ENCODE results near the gene CTAG2. TPM values are rescaled to one million over a fixed set of nuclear protein-coding genes. Genes with fewer than 3 reads are reported as not detected.
"Not testable (repeated sequence)": the region's sequence is repeated elsewhere in the genome, so short reads cannot be mapped to it uniquely, and the experiment has no call there.

The CTAG2 gene
- total RNA-seq, 1 donor from 2014 or later: not detected

DNA sequence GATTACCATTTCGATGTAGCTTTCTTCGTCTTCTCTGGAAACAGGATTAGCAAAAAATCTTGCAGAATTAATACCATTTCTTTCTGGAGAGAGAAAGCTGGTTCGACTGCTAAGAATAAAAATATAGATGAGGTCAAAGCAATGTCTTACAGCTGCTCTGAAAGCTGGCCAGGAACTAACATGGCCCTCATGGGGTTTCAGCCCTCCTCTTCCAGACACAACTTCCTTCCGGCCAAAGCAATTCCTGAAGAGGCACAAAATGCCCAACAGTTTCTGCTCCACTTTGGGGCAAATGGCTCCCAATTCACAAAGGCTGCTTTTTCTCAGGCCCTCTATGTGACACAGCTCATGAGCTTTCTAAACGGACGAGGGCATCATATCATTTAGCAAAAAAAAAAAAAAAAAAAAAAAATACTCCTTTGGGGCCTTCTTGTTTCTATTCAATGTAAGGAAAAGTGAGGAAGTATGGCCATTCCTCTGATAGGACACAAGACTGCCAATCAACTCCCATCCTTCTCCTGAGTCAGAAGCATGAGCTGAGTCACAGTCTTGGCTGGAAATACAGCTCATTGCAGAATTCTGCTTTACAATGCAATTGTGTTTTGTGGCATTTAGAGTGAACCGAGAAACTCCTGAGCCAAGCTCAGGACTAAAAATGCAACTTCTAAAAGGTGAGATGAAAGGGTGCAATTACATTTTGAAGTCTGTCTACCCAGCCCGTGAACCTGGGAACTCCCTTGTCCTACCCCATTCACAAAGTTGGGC is 42.7 kb upstream of the CTAG2 start:
- H2AFZ ChIP-seq (ENCODE audit: low read depth, low read length): no peak overlapping the region
- H3K9ac ChIP-seq (ENCODE audit: low read length): no peak overlapping the region
- FAIRE-seq (peak; percentile 100), DNase-seq (ENCODE audit: low read depth) (peak; percentile 62)
- no peak overlapping the region for H3K4me3 Mint-ChIP-seq (ENCODE audit: unreplicated experiment)
- no peaks in the 10 kb centered on the region for H3K36me3 Mint-ChIP-seq (ENCODE audit: low read depth, unreplicated experiment)
- H3K4me3 ChIP-seq (ENCODE audit: insufficient read depth, low read depth, low read length): no peak overlapping the region
- no peaks in the 10 kb centered on the region for H3K79me2 ChIP-seq (ENCODE audit: insufficient read depth, low read length)
- peak overlapping the region; percentile 34 for H3K27ac Mint-ChIP-seq (ENCODE audit: unreplicated experiment)
- H3K27ac ChIP-seq (ENCODE audit: low read depth, low read length): no peak overlapping the region
- H3K36me3 ChIP-seq (ENCODE audit: insufficient read depth, low read length): no peaks in the 10 kb centered on the region
- no peaks in the 10 kb centered on the region for H4K20me1 ChIP-seq (ENCODE audit: insufficient read depth, low read length)
- H3K4me2 ChIP-seq (ENCODE audit: low read length): no peak overlapping the region
- no peaks in the 10 kb centered on the region for H3K9me3 Mint-ChIP-seq (ENCODE audit: unreplicated experiment)
- no peaks in the 10 kb centered on the region for H3K27me3 Mint-ChIP-seq (ENCODE audit: low read depth, unreplicated experiment)
- no peaks in the 10 kb centered on the region for H3K4me1 ChIP-seq (ENCODE audit: insufficient read depth, low read length)
- no peak for TF ChIP-seq EZH2 (IDR thresholded peaks at IDR 0.05; ENCODE audit: insufficient read depth, low read length)
- TF ChIP-seq, protein P1, sequence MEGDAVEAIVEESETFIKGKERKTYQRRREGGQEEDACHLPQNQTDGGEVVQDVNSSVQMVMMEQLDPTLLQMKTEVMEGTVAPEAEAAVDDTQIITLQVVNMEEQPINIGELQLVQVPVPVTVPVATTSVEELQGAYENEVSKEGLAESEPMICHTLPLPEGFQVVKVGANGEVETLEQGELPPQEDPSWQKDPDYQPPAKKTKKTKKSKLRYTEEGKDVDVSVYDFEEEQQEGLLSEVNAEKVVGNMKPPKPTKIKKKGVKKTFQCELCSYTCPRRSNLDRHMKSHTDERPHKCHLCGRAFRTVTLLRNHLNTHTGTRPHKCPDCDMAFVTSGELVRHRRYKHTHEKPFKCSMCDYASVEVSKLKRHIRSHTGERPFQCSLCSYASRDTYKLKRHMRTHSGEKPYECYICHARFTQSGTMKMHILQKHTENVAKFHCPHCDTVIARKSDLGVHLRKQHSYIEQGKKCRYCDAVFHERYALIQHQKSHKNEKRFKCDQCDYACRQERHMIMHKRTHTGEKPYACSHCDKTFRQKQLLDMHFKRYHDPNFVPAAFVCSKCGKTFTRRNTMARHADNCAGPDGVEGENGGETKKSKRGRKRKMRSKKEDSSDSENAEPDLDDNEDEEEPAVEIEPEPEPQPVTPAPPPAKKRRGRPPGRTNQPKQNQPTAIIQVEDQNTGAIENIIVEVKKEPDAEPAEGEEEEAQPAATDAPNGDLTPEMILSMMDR (IDR thresholded peaks at IDR 0.05; ENCODE audit: insufficient read depth, low read depth, low read length): no peak
- no peaks in the 10 kb centered on the region for H3K9me3 ChIP-seq (ENCODE audit: insufficient read depth, low read depth, low read length)
- no peaks in the 10 kb centered on the region for H3K27me3 ChIP-seq (ENCODE audit: insufficient read depth, low read length)
- peaks cover 5% of the 10 kb centered on the region for H3K4me1 Mint-ChIP-seq (ENCODE audit: low read depth, unreplicated experiment)

DNA sequence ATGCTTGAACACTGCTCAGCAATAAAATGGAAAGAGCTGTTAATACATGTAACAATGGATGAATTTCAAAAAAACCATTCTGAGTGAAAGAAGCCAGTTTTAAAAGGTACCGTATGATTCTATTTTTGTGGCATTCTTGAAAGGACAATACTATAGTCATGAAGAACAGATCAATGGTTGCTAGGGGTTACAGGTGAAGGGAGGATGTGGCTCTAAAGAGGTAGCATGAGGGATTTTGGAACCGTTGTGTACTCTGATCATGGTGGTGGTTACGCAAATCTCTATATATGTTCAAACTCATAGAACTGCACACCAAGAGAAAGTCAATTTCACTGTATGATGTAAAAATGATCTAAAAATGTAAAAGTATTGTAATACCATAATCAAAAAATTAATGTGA is 40.0 kb upstream of the CTAG2 start:
- TF ChIP-seq, protein P1 (IDR thresholded peaks at IDR 0.05; ENCODE audit: insufficient read depth, low read depth, low read length): no peak
- no peak for TF ChIP-seq EZH2 (IDR thresholded peaks at IDR 0.05; ENCODE audit: insufficient read depth, low read length)
- Mint-ChIP-seq H3K27ac (ENCODE audit: unreplicated experiment) (no peak overlapping the region), H3K9me3 (ENCODE audit: unreplicated experiment) (no peaks in the 10 kb centered on the region), H3K36me3 (ENCODE audit: low read depth, unreplicated experiment) (no peaks in the 10 kb centered on the region), H3K4me1 (ENCODE audit: low read depth, unreplicated experiment) (peaks cover 5% of the 10 kb centered on the region), H3K4me3 (ENCODE audit: unreplicated experiment) (no peak overlapping the region), H3K27me3 (ENCODE audit: low read depth, unreplicated experiment) (no peaks in the 10 kb centered on the region)
- Histone ChIP-seq H3K9ac (ENCODE audit: low read length) (no peak overlapping the region), H3K79me2 (ENCODE audit: insufficient read depth, low read length) (no peaks in the 10 kb centered on the region), H3K36me3 (ENCODE audit: insufficient read depth, low read length) (no peaks in the 10 kb centered on the region), H3K27ac (ENCODE audit: low read depth, low read length) (no peak overlapping the region), H2AFZ (ENCODE audit: low read depth, low read length) (no peak overlapping the region), H3K27me3 (ENCODE audit: insufficient read depth, low read length) (no peaks in the 10 kb centered on the region), H3K4me1 (ENCODE audit: insufficient read depth, low read length) (no peaks in the 10 kb centered on the region), H3K4me3 (ENCODE audit: insufficient read depth, low read depth, low read length) (no peak overlapping the region), H3K4me2 (ENCODE audit: low read length) (no peak overlapping the region), H4K20me1 (ENCODE audit: insufficient read depth, low read length) (no peaks in the 10 kb centered on the region), H3K9me3 (ENCODE audit: insufficient read depth, low read depth, low read length) (no peaks in the 10 kb centered on the region)
- DNase-seq (ENCODE audit: low read depth) (no peak), FAIRE-seq (peak; percentile 26)

DNA sequence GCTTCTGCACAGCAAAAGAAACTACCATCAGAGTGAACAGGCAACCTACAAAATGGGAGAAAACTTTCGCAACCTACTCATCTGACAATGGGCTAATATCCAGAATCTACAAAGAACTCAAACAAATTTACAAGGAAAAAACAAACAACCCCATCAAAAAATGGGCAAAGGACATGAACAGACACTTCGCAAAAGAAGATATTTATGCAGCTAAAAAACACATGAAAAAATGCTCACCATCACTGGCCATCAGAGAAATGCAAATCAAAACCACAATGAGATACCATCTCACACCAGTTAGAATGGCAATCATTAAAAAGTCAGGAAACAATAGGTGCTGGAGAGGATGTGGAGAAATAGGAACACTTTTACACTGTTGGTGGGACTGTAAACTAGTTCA is 37.1 kb upstream of the CTAG2 start:
- not testable (repeated sequence) for H3K36me3 Mint-ChIP-seq (ENCODE audit: low read depth, unreplicated experiment); H3K9ac ChIP-seq (ENCODE audit: low read length); H3K9me3 Mint-ChIP-seq (ENCODE audit: unreplicated experiment); H3K79me2 ChIP-seq (ENCODE audit: insufficient read depth, low read length); H3K4me2 ChIP-seq (ENCODE audit: low read length); H3K27me3 ChIP-seq (ENCODE audit: insufficient read depth, low read length); H3K9me3 ChIP-seq (ENCODE audit: insufficient read depth, low read depth, low read length); H3K27ac ChIP-seq (ENCODE audit: low read depth, low read length); H4K20me1 ChIP-seq (ENCODE audit: insufficient read depth, low read length); H3K4me3 ChIP-seq (ENCODE audit: insufficient read depth, low read depth, low read length); H3K4me1 Mint-ChIP-seq (ENCODE audit: low read depth, unreplicated experiment); H3K36me3 ChIP-seq (ENCODE audit: insufficient read depth, low read length); DNase-seq (ENCODE audit: low read depth); H2AFZ ChIP-seq (ENCODE audit: low read depth, low read length); H3K4me3 Mint-ChIP-seq (ENCODE audit: unreplicated experiment); H3K27me3 Mint-ChIP-seq (ENCODE audit: low read depth, unreplicated experiment); FAIRE-seq; H3K27ac Mint-ChIP-seq (ENCODE audit: unreplicated experiment); H3K4me1 ChIP-seq (ENCODE audit: insufficient read depth, low read length)

DNA sequence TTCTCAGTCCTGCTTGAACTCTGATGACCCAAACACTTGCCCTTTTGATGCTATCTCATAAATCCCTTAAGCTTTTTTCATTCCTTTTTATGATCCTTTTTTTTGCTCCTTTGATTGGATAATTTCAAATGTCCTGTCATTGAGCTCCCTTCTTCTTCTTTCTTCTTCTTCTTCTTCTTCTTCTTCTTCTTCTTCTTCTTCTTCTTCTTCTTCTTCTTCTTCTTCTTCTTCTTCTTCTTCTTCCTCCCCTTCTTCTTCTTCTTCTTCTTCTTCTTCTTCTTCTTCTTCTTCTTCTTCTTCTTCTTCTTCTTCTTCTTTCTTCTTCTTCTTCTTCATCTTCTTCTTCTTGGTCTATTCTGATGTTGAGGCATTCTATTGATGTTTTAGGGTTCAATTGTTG is 18.7 kb upstream of the CTAG2 start:
- H4K20me1 ChIP-seq (ENCODE audit: insufficient read depth, low read length); H3K9me3 Mint-ChIP-seq (ENCODE audit: unreplicated experiment); H3K4me3 ChIP-seq (ENCODE audit: insufficient read depth, low read depth, low read length); H3K36me3 Mint-ChIP-seq (ENCODE audit: low read depth, unreplicated experiment); H3K9ac ChIP-seq (ENCODE audit: low read length); H3K9me3 ChIP-seq (ENCODE audit: insufficient read depth, low read depth, low read length); H3K36me3 ChIP-seq (ENCODE audit: insufficient read depth, low read length); DNase-seq (ENCODE audit: low read depth); H3K4me2 ChIP-seq (ENCODE audit: low read length); H3K27me3 Mint-ChIP-seq (ENCODE audit: low read depth, unreplicated experiment); FAIRE-seq; H3K4me3 Mint-ChIP-seq (ENCODE audit: unreplicated experiment); H2AFZ ChIP-seq (ENCODE audit: low read depth, low read length); H3K27ac ChIP-seq (ENCODE audit: low read depth, low read length); H3K27me3 ChIP-seq (ENCODE audit: insufficient read depth, low read length); H3K79me2 ChIP-seq (ENCODE audit: insufficient read depth, low read length); H3K4me1 Mint-ChIP-seq (ENCODE audit: low read depth, unreplicated experiment); H3K4me1 ChIP-seq (ENCODE audit: insufficient read depth, low read length); H3K27ac Mint-ChIP-seq (ENCODE audit: unreplicated experiment): not testable (repeated sequence)

DNA sequence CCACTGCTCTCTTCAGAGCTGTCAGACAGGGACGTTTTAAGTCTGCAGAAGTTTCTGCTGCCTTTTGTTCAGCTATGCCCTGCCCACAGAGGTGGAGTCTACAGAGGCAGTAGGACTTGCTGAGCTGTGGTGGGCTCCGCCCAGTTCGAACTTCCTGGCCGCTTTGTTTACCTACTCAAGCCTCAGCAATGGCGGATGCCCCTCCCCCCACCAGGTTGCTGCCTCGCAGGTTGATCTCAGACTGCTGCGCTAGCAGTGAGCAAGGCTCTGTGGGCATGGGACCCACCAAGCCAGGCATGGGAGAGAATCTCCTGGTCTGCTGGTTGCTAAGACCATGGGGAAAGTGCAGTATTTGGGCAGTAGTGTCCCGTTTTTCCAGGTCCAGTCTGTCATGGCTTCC is 17.5 kb upstream of the CTAG2 start:
- not testable (repeated sequence) for H3K4me3 Mint-ChIP-seq (ENCODE audit: unreplicated experiment); H3K4me3 ChIP-seq (ENCODE audit: insufficient read depth, low read depth, low read length)

More for the DNA sequence above, 17.5 kb upstream of the CTAG2 start:
- not testable (repeated sequence) for H3K9me3 ChIP-seq (ENCODE audit: insufficient read depth, low read depth, low read length); H3K36me3 ChIP-seq (ENCODE audit: insufficient read depth, low read length); H3K27ac ChIP-seq (ENCODE audit: low read depth, low read length); H4K20me1 ChIP-seq (ENCODE audit: insufficient read depth, low read length); H3K9ac ChIP-seq (ENCODE audit: low read length); H3K27me3 ChIP-seq (ENCODE audit: insufficient read depth, low read length); H3K36me3 Mint-ChIP-seq (ENCODE audit: low read depth, unreplicated experiment); H3K79me2 ChIP-seq (ENCODE audit: insufficient read depth, low read length); H3K27me3 Mint-ChIP-seq (ENCODE audit: low read depth, unreplicated experiment); H2AFZ ChIP-seq (ENCODE audit: low read depth, low read length); DNase-seq (ENCODE audit: low read depth); H3K27ac Mint-ChIP-seq (ENCODE audit: unreplicated experiment); FAIRE-seq; H3K4me2 ChIP-seq (ENCODE audit: low read length); H3K4me1 Mint-ChIP-seq (ENCODE audit: low read depth, unreplicated experiment); H3K9me3 Mint-ChIP-seq (ENCODE audit: unreplicated experiment); H3K4me1 ChIP-seq (ENCODE audit: insufficient read depth, low read length)
